ENCODE measurements around the gene THUMPD2.

Gene THUMPD2

GRCh38 chr2:39762448-39762847 lies 16.6 kb downstream of the THUMPD2 start:
- DNase-seq (ENCODE audit: extremely low read depth, low read depth), result no peak
- no peak overlapping the region for H3K4me3 ChIP-seq (replicated peaks; ENCODE audit: low read depth, low read length)
- no peak for TF ChIP-seq CTCF (IDR thresholded peaks at IDR 0.05; ENCODE audit: low read depth, low read length, missing control alignments)

- H3K4me3 ChIP-seq (replicated peaks; ENCODE audit: low read depth, low read length), result no peak overlapping the region
- DNase-seq (ENCODE audit: extremely low read depth, low read depth), result no peak
- no peak for TF ChIP-seq CTCF (IDR thresholded peaks at IDR 0.05; ENCODE audit: low read depth, low read length, missing control alignments)
Measured at GRCh38 chr2:39757156-39757555, 21.9 kb downstream of the THUMPD2 start.

- DNase-seq (ENCODE audit: extremely low read depth, low read depth), result no peak
- H3K4me3 ChIP-seq (replicated peaks; ENCODE audit: low read depth, low read length), result no peak overlapping the region
- no peak for TF ChIP-seq CTCF (IDR thresholded peaks at IDR 0.05; ENCODE audit: low read depth, low read length, missing control alignments)
Measured at GRCh38 chr2:39755466-39755865, 23.6 kb downstream of the THUMPD2 start.

- no peak for DNase-seq (ENCODE audit: extremely low read depth, low read depth)
- TF ChIP-seq CTCF (IDR thresholded peaks at IDR 0.05; ENCODE audit: low read depth, low read length, missing control alignments), result no peak
- no peak overlapping the region for H3K4me3 ChIP-seq (replicated peaks; ENCODE audit: low read depth, low read length)
Measured at GRCh38 chr2:39743269-39743776, 35.7 kb downstream of the THUMPD2 start.

- no peak overlapping the region for H3K4me3 ChIP-seq (replicated peaks; ENCODE audit: low read depth, low read length)
- no peak for TF ChIP-seq CTCF (IDR thresholded peaks at IDR 0.05; ENCODE audit: low read depth, low read length, missing control alignments)
- no peak for DNase-seq (ENCODE audit: extremely low read depth, low read depth)
Measured at GRCh38 chr2:39741871-39742270, 37.2 kb downstream of the THUMPD2 start.

- DNase-seq (ENCODE audit: extremely low read depth, low read depth), result no peak
- TF ChIP-seq CTCF (IDR thresholded peaks at IDR 0.05; ENCODE audit: low read depth, low read length, missing control alignments), result no peak
- no peak overlapping the region for H3K4me3 ChIP-seq (replicated peaks; ENCODE audit: low read depth, low read length)
Measured at GRCh38 chr2:39739386-39739785, 39.7 kb downstream of the THUMPD2 start.

GRCh38 chr2:39738936-39739335 lies 40.1 kb downstream of the THUMPD2 start:
- no peak for TF ChIP-seq CTCF (IDR thresholded peaks at IDR 0.05; ENCODE audit: low read depth, low read length, missing control alignments)
- no peak for DNase-seq (ENCODE audit: extremely low read depth, low read depth)
- no peak overlapping the region for H3K4me3 ChIP-seq (replicated peaks; ENCODE audit: low read depth, low read length)

Measured in HFF-Myc (cell line).